Measurements from ENCODE around the gene ERBB2. TPM values are rescaled to one million over a fixed set of nuclear protein-coding genes. Genes with fewer than 3 reads are reported as not detected.
"Not testable (repeated sequence)": the region's sequence is repeated elsewhere in the genome, so short reads cannot be mapped to it uniquely, and the experiment has no call there.

ERBB2 gene
- total RNA-seq, 4 donors from 2014 or later = 104 to 339 (median 247) TPM

DNA sequence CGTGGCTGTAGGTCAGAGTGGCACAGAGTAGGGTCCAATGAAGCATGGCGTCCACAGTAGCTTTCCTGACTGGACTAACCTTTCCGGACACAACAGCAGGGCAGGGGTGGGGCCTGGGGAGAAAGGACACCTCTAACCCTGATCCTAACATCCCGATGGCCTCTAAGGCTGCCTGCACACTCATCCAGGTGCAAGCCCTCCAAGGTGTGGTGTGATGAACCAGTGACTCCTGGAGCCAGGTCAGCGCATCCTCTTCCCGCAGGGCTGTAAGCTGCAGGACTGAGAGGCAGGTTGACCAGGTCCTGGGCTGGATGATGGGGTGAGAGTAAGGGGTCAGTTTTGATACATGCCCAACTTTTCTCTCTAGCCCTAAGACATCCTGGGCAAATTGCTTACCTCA is 3.1 kb upstream of the ERBB2 start:
- no peak overlapping the region for H3K27ac ChIP-seq
- TF ChIP-seq, protein P1, sequence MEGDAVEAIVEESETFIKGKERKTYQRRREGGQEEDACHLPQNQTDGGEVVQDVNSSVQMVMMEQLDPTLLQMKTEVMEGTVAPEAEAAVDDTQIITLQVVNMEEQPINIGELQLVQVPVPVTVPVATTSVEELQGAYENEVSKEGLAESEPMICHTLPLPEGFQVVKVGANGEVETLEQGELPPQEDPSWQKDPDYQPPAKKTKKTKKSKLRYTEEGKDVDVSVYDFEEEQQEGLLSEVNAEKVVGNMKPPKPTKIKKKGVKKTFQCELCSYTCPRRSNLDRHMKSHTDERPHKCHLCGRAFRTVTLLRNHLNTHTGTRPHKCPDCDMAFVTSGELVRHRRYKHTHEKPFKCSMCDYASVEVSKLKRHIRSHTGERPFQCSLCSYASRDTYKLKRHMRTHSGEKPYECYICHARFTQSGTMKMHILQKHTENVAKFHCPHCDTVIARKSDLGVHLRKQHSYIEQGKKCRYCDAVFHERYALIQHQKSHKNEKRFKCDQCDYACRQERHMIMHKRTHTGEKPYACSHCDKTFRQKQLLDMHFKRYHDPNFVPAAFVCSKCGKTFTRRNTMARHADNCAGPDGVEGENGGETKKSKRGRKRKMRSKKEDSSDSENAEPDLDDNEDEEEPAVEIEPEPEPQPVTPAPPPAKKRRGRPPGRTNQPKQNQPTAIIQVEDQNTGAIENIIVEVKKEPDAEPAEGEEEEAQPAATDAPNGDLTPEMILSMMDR (IDR thresholded peaks at IDR 0.05) = no peak
- no peak for TF ChIP-seq POLR2A (IDR thresholded peaks at IDR 0.05)
- no peaks in the 10 kb centered on the region for H3K27me3 ChIP-seq
- peaks cover 0 to 15% (median 0%) of the 10 kb centered on the region in 4 donors for H3K4me1 ChIP-seq
- DNase-seq = no peak
- no peak overlapping the region for H3K4me3 ChIP-seq
- no peaks in the 10 kb centered on the region for H3K9me3 ChIP-seq
- H3K36me3 ChIP-seq = no peaks in the 10 kb centered on the region

DNA sequence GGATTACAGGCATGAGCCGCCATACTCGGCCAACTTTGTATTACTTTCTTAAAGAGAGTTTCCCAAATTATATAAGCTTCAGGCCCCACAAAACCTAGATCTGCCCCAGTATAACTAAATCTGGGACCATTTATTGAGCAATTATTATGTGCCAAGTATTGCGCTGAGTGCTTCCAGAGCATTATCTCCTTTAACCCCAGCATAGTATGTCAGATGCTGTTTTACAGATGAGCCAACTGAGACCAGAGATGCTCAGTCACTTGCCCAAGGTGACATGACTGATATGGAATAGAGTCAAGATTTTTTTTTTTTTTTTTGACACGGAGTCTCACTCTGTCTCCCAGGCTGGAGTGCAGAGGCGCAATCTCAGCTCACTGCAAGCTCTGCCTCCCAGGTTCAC is 1.9 kb upstream of the ERBB2 start:
- H3K36me3 ChIP-seq = no peaks in the 10 kb centered on the region
- TF ChIP-seq, protein P1 (IDR thresholded peaks at IDR 0.05) = no peak
- TF ChIP-seq POLR2A (IDR thresholded peaks at IDR 0.05) = no peak
- H3K4me1 ChIP-seq = peaks cover 0 to 27% (median under 1%) of the 10 kb centered on the region in 4 donors

DNA sequence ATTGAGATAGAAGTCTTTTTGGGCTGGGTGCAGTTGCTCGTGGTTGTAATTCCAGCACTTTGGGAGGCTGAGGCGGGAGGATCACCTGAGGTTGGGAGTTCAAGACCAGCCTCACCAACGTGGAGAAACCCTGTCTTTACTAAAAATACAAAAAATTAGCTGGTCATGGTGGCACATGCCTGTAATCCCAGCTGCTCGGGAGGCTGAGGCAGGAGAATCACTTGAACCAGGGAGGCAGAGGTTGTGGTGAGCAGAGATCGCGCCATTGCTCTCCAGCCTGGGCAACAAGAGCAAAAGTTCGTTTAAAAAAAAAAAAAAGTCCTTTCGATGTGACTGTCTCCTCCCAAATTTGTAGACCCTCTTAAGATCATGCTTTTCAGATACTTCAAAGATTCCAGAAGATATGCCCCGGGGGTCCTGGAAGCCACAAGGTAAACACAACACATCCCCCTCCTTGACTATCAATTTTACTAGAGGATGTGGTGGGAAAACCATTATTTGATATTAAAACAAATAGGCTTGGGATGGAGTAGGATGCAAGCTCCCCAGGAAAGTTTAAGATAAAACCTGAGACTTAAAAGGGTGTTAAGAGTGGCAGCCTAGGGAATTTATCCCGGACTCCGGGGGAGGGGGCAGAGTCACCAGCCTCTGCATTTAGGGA is 577 bp upstream of the ERBB2 start:
- H3K27me3 ChIP-seq, H3K36me3 ChIP-seq, H3K9me3 ChIP-seq, DNase-seq: not testable (repeated sequence)
- peak overlapping the region; percentile 40 to 88 (median 68) for H3K4me3 ChIP-seq
- peak overlapping the region; percentile 65 to 96 (median 92) for H3K27ac ChIP-seq
- peaks cover 0 to 40% (median 1%) of the 10 kb centered on the region in 4 donors for H3K4me1 ChIP-seq

More for the DNA sequence above, 1.9 kb upstream of the ERBB2 start:
- DNase-seq = no peak
- Histone ChIP-seq H3K4me3 (no peak overlapping the region), H3K27ac (no peak overlapping the region), H3K9me3 (no peaks in the 10 kb centered on the region), H3K27me3 (no peaks in the 10 kb centered on the region)

DNA sequence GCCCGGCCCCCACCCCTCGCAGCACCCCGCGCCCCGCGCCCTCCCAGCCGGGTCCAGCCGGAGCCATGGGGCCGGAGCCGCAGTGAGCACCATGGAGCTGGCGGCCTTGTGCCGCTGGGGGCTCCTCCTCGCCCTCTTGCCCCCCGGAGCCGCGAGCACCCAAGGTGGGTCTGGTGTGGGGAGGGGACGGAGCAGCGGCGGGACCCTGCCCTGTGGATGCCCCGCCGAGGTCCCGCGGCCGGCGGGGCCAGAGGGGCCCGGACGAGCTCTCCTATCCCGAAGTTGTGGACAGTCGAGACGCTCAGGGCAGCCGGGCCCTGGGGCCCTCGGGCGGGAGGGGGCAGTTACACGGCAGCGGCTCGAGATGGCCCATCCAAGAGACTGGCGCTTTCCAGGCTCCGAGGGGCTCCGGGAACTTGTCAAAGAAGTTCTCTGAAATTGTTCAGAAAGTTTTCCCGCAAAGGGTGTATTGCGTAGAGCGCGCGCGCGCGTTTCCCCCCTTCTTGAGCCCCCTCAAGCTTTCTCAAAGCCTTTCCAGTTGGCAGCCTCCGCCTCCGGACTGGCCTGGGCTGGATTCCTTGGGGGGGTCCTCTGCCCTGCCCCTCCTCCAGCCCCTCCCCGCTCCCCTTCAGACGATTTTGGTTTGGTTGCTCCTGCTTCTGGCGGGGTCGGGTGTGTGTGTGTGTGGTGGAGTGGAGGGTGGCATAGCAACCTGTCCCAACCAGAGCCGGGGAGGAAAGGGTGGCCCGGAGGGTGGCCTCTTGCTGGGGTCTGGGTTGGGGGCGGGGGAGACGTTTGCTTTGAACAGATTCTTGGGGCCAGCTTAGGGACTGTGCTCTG is 504 bp downstream of the ERBB2 start:
- peak overlapping the region; percentile 65 to 96 (median 92) for H3K27ac ChIP-seq
- TF ChIP-seq, protein P1 (IDR thresholded peaks at IDR 0.05) = no peak
- TF ChIP-seq POLR2A (IDR thresholded peaks at IDR 0.05) = no peak
- H3K4me3 ChIP-seq = peak overlapping the region; percentile 40 to 88 (median 68)
- H3K27me3 ChIP-seq = no peaks in the 10 kb centered on the region
- peak in 1 of 3 donors; percentile 69 for DNase-seq
- H3K36me3 ChIP-seq = no peaks in the 10 kb centered on the region
- peaks cover 0 to 45% (median 5%) of the 10 kb centered on the region in 4 donors for H3K4me1 ChIP-seq
- no peaks in the 10 kb centered on the region for H3K9me3 ChIP-seq

DNA sequence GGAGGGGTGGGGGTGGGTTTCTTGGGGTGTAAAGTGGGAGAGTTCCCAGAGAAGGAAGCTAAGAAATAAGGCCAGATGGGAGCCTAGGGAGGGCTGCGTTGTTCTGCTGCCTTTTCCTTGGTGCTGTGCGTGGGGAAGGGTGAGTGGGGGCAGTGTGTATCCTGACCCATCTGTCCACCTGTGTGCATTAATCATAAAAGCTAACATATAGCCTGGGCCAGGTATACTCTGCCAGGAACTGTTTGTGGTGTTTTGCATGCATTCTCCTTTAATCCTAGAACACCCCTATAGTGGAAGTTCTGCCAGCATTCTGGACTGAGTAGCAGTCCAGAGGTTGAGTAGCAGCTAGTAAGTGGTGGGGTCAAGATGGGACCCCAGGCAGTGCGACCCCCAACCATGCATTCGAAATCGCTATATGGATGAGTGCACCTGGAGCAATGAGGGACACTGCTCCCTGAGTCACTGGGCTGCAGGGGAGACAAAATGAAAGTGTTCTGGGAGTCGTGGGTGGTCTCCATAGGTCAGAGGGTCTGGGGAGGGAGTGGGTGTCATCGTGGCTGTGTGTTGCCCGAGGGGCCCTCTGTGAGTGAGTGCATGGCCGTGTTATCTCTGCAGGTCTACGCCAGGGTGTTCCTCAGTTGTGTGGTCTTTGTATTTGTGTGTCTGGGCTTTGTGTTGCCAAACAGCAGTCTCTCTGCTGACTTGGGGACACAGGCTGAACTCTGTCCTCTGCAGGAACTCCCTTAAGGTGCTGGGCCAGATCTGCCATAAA is 1.3 kb downstream of the ERBB2 start:
- Histone ChIP-seq H3K36me3 (no peaks in the 10 kb centered on the region), H3K27me3 (no peaks in the 10 kb centered on the region), H3K4me3 (peak overlapping the region in 3 of 4 donors; percentile 60 to 88 (median 76)), H3K9me3 (no peaks in the 10 kb centered on the region), H3K4me1 (peaks cover 0 to 50% (median 5%) of the 10 kb centered on the region in 4 donors), H3K27ac (peak overlapping the region in 3 of 4 donors; percentile 91 to 96 (median 93))
- peak; percentile 90 to 97 for TF ChIP-seq POLR2A (IDR thresholded peaks at IDR 0.05)
- TF ChIP-seq, protein P1 (IDR thresholded peaks at IDR 0.05) = peak in 1 of 6 experiments; percentile 2
- peak in 2 of 3 donors; percentile 73 to 87 for DNase-seq

Data from Peyer's patch (tissue), 4 donors.